SHP77 (cell line): ENCODE results near the gene SCAI.
"Not testable (repeated sequence)": the region's sequence is repeated elsewhere in the genome, so short reads cannot be mapped to it uniquely, and the experiment has no call there.

ENCODE experiments used
- DNase-seq, 2 experiments: peaks; one replicate each; lab custom pipeline; 2025; lab: John Stamatoyannopoulos, UW

Gene SCAI

GRCh38 chr9:124947727-124948391, 195.5 kb downstream of the SCAI start:
- no peak for DNase-seq

GRCh38 chr9:124946167-124946566, 197.2 kb downstream of the SCAI start:
- no peak for DNase-seq

GRCh38 chr9:124941679-124942561, 201.4 kb downstream of the SCAI start:
- peak in 1 of 2 experiments; percentile 42 for DNase-seq

GRCh38 chr9:124940894-124941678, 202.2 kb downstream of the SCAI start, which contains the start of gene GOLGA1:
Gene GOLGA1 (minus strand): TSS chr9:124941083. CDS start chr9:124938711, 2,372 bp downstream.
- DNase-seq: peak; percentile 94 to 96

- peak; percentile 47 to 59 for DNase-seq
Measured at GRCh38 chr9:124940521-124940893, 202.8 kb downstream of the SCAI start.

- DNase-seq: no peak
Measured at GRCh38 chr9:124939944-124940343, 203.4 kb downstream of the SCAI start.

- DNase-seq: no peak
Measured at GRCh38 chr9:124934290-124934689, 209.0 kb downstream of the SCAI start.

DNA sequence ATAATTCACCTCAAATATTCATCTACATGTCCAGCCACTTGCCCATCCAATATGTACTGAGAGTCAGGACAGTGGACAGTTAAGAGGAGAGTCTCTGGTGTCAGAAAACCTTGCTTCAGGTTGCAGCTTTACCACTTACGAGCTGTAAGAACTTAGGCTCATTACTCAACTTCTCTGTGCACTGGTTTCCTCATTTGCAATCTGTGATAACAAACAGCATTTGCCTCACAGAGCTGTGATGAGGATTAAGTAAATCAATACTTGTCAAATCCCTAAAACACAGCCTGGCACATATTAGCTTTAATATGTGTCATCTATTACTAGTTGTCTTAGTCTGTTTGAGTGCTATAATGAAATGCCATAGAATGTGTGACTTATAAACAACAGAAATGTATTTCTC, 211.0 kb downstream of the SCAI start:
- DNase-seq: no peak

- DNase-seq: no peak
Measured at GRCh38 chr9:124929464-124929863, 213.9 kb downstream of the SCAI start.

GRCh38 chr9:124928116-124928515, 215.2 kb downstream of the SCAI start:
- no peak for DNase-seq

DNA sequence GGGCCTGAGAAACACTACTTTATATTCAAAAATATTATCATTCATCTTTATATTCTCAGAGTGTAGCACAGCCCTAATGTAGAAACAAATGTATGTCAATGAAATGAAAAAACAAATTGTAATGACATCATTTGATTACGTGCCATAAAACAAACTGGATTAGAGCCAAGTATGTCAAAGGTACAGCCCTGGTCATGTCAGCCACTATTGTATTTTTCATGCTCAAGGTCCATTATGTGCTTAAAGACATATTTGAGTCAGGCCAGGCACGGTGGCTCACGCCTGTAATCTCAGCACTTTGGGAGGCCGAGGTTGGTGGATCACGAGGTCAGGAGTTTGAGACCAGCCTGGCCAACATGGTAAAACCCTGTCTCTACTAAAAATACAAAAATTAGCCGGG, 222.9 kb downstream of the SCAI start:
- not testable (repeated sequence) for DNase-seq

GRCh38 chr9:124914753-124915405, 228.4 kb downstream of the SCAI start:
- DNase-seq: no peak

GRCh38 chr9:124913378-124913777, 229.9 kb downstream of the SCAI start:
- DNase-seq: no peak

DNA sequence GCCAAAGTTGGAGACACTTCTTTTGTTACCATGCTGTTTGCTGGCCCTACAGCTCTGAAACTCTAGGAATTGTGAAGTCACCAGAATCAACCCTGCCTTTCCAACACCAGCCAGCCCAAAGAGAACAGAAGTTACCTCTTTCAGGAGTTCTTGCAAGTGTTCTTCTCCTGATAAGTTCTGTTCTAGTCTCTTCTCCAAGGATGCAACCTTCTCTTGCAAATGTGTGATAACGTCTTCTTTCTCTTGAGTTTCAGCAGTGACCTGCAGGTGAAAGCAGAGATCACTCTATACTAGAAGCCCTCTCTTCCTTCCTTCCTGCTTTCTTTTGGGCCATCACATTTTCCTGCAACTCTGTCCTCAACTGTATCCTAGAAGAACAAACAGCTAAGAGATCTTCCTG, 231.6 kb downstream of the SCAI start:
- DNase-seq: no peak

DNA sequence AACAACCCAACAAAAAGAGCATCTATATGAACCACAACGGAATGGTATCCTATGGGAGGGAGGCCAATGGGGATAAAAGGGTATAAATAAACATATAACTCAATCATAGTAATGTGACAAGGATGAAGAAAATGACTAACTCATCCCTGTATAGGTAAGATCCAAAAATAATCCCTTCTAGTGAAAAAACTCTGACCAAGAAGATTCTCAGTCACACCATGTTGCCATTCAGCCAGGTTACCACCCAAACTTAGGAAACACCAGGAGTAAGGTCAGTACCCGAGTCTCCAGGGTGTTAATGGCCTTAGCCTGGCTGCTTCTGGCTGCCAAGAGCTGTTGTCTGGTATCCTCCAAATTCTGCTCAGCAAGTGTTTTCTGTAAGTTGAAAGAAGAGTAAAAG, 235.2 kb downstream of the SCAI start:
- no peak for DNase-seq

GRCh38 chr9:124906966-124907365, 236.4 kb downstream of the SCAI start:
- no peak for DNase-seq

DNA sequence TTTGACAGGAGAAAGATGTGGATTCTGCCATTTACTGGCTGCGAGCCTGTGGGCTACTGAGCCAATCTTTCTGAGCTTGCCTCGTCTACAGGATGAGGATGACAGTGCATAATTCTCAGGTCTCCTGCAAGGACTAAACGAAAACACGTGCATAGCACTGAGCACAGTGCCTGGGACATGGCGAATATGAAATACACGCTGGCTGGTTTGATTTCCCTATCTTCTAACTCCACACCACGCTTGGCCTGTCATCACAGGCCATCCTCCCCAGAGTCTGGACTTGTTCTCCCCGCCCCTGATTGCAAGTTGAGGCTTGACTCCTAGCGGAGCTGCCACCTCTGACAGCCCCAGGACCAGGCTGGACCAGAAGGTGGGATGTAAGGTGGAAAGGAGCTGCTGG, 243.5 kb downstream of the SCAI start:
- DNase-seq: no peak

DNA sequence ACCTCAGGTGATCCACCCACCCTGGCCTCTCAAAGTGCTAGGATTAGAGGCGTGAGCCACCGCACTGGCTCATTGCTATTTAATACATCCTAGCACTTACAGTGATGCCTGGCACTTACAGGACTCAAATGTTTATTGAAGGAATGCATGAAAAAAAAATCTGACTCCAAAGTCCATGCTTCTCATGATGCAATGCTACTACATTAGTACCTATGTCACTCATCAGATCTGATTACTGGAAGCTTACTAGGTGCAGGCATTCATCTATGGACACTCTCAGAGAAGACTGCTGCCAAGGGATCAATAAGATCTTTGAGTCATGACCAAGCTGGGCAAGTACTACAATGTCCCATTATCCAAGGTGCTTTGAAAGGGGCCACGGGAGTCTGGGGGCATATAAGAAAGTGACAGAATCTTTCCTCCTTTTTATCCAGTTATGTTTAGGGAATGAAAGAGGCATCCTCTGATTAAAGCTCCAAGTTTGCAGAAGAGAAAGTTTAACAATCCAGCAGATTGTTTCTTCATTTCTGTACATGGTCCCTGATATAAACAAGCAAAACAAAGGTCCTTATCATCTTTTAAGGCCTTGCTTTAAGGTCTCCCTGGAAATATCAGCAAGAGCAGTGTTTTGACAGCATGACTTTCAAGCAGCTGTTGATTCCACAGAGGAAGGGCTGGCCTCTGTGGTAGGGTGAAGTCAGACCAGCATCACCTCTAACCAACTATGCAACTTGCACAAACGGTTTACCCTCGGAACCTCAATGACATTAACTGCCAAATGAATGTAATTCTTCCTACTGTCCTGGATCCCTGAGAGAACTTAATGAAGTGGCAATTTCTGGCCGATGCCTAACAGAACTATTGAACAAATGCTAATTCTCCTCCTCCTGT, 245.5 kb downstream of the SCAI start:
- no peak for DNase-seq

- peak in 1 of 2 experiments; percentile 11 for DNase-seq
Measured at GRCh38 chr9:124894741-124895170, 248.6 kb downstream of the SCAI start.

DNA sequence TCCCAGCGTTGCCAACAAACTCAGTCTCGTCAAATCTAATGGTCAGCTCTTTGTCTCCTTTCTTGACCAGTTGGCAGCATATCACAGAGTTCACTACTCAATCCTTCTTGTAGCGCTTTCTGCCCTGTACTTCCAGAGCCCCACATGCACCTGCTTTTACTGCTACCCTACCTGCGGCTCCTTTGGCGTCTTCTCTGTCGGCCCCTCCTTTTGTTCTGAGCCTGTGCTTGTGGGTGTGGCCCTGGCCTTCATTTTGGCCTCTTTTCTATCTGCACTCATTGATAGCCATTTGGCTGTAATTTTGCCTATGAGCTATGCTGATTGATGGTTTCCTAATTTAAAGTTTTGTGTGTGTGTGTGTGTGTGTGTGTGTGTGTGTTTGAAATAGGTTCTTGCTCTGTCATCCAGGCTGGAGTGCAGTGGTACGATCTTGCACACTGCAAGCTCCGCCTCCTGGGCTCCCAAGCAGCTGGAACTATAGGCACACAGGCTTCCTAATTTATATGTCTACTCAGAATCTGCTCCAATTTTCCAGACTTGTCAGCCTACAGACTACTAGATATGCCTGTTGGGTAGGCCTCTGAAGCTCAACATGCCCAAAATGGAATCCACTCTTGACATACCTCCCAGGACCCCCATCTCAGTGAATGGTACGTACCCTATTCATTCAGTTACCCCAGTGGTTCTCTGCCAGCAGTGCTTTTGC, 249.1 kb downstream of the SCAI start:
- no peak for DNase-seq
